NCI-H1436 treated with DMSO at 0.1 percent for 48 hours (cell line): ENCODE measurements around the gene PDE7B.

Source experiments
- DNase-seq: peaks from one replicate; lab custom pipeline; 2025; lab: John Stamatoyannopoulos, UW

The PDE7B gene

GRCh38 chr6:135851442-135852271 is at the start of gene PDE7B:
Gene PDE7B (plus strand): TSS chr6:135851701.
- DNase-seq, result no peak

GRCh38 chr6:135801755-135802465 is 49.6 kb upstream of the PDE7B start:
- DNase-seq, result no peak

DNA sequence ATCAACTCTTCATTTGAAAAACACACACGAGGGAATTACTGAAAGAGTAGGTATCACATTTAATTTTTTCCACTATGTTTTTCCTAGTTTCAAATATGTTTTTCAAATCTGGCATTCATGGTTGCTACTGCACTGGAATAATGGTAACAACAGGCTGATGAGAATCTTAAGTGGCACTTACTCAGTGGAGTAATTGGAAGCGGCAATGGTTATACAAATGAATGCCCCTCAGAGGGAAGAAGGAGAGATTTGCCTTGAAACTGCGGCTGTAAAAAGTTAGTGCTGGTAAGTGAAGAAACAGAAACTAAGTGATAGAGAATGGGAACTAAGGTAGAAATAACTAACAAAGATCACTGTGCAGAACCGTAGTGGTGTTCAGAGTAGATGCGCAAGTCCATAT is 41.0 kb upstream of the PDE7B start:
- no peak for DNase-seq

GRCh38 chr6:135811170-135811569 is 40.3 kb upstream of the PDE7B start:
- no peak for DNase-seq

GRCh38 chr6:135811644-135812526 is 39.6 kb upstream of the PDE7B start:
- no peak for DNase-seq

GRCh38 chr6:135813401-135813800 is 38.1 kb upstream of the PDE7B start:
- DNase-seq, result no peak

DNA sequence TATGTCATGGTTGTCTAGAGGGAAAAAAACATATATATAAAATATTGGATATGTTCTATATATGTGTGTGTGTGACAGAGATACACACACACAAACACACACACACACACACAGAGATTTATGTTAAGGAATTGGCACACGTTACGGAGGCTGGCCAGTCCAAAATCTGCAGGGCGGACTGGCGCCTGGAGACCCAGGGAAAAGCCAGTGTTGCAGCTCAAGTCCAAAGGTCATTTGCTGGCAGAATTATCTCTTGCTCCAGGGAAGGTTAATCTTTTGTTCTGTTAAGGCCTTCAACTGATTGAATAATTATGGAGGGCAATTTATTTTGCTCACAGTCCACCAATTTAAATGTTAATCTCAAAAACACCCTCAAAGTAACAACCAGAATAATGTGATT is 37.5 kb upstream of the PDE7B start:
- no peak for DNase-seq

DNA sequence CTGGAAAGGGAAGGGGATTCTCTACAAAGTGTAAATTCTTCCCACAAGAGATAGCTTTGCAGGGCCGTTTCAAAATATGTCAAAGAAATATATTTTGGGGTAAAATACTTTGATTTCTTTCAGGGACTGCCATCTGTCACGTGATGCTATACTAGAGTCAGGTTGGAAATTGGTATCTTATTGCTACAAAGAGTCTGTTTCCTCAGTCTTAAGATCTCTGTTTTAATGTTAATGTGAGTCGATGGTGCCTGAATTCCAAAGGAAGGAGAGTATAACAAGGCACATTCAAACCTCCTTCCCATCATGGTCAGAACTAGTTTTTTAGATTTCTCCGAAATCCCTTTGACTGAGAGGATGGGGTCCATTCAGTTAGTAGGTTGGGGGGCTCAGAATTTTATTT is 36.3 kb upstream of the PDE7B start:
- DNase-seq, result no peak

DNA sequence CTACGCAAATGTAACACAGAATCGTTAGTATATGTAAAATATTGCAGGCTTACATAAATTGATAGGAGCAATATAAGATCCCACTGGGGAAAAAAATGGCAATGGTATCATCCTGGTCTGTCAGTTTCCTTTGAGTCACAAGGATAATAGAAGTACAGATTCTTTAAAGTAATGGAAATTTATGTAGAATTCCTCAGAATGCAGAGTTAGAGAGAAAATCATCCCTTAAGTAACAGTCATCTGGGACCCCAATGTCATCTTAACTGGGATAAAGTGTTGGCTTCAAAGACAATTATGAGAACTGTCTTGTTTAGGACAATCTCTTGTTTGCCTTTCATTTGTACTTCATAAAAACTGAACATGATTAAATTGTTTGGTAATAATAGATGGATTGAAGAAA is 34.5 kb upstream of the PDE7B start:
- DNase-seq, result no peak

DNA sequence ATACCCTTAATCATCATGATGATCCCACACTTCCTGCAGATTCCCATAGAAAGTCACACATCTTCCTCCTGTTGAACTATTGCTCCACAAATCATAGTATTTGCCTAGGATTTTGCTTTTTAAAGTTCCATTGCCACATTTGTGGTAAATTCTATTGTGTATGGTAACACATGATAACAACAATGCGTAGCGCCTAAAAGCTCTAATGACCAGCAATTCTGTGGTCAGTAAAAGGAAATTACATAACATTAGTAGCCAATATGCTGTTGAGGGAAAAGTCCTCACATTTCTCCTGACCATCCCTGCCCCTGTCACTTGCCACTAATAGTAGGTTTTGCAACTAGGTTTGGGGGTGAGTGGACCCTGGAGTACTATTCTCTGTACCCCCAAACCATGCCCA is 31.8 kb upstream of the PDE7B start:
- DNase-seq, result no peak

DNA sequence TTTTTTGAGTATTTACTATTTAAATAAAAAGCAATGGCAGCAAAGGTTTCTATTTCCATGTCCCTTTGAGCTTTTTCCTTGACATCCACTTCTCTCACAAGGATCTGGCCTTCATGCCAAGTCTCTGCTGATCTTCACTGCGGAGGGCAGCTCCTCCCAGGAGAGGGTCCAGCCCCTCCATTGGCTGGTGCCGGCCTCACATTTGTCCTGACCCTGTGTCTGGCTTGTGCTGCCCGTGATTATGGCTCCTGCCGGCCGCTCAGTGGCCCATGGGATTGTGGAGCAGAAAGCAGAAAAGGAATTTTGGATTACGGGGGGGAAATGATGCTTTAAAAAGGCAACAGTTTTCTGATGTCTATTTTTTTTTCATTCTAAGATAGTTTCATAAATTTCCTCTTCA is 31.2 kb upstream of the PDE7B start:
- DNase-seq, result no peak

GRCh38 chr6:135823851-135824250 is 27.6 kb upstream of the PDE7B start:
- DNase-seq, result no peak

- no peak for DNase-seq
Observed at GRCh38 chr6:135826236-135826804, 25.2 kb upstream of the PDE7B start.

- DNase-seq, result no peak
Observed at GRCh38 chr6:135828021-135828420, 23.5 kb upstream of the PDE7B start.

GRCh38 chr6:135830452-135830881 is 21.0 kb upstream of the PDE7B start:
- no peak for DNase-seq

GRCh38 chr6:135831016-135831415 is 20.5 kb upstream of the PDE7B start:
- DNase-seq, result no peak

DNA sequence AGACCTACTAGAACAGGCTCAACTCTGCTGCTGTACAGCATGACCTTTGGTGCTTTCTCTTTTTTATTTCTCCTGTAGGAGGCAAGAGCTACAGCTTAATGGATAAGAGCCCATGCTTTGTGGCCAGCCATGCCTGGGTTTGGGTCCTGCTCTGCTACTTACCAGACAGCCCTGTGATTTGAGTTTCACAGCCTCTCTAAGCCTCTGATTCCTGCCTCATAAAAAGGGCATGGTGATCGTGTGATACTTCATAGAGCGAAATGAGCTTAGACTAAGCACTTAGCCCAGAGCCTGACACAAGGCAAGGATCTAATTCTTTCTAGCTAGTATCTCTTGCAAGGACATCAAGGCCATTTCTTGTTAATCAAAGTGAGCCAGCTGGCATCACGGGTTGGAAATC is 19.3 kb upstream of the PDE7B start:
- DNase-seq, result no peak

DNA sequence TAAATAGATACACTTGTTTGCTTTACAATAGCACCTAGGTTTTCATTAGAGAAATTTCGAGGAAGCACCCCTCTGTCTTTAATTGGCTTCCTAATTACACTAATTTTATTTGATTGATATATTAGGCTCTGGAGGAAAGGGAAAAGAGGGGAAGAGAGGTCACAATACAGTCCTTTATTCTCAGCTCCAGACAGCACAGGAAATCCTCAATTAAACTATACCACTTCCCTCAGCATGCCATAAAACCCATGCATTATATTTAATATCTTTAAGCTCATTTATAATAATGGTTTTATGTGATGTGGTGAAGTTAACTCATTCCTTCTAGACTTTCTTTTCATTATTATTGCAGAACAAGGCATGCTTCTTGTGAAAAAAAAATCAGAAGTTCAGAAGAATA is 17.7 kb upstream of the PDE7B start:
- no peak for DNase-seq

GRCh38 chr6:135837735-135838449 is 13.6 kb upstream of the PDE7B start:
- DNase-seq, result no peak

DNA sequence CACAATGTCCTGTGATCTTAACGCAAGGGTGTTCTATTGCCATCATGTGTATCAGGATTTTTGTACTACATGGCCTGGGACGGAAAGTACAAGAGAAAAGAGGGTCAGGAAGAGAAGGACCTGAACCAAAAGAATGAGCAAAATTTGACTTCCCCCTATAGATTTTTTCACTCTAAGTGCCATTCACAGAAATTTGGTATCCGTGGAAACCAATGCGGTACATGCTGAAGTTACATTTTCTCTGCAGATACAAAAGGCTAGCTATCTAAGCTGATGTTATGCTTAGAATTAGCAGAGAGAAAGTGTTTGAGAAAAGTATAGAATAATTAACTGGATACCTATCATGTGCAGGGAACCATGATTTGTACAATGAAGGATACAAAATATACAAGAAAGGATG is 12.4 kb upstream of the PDE7B start:
- DNase-seq, result no peak

DNA sequence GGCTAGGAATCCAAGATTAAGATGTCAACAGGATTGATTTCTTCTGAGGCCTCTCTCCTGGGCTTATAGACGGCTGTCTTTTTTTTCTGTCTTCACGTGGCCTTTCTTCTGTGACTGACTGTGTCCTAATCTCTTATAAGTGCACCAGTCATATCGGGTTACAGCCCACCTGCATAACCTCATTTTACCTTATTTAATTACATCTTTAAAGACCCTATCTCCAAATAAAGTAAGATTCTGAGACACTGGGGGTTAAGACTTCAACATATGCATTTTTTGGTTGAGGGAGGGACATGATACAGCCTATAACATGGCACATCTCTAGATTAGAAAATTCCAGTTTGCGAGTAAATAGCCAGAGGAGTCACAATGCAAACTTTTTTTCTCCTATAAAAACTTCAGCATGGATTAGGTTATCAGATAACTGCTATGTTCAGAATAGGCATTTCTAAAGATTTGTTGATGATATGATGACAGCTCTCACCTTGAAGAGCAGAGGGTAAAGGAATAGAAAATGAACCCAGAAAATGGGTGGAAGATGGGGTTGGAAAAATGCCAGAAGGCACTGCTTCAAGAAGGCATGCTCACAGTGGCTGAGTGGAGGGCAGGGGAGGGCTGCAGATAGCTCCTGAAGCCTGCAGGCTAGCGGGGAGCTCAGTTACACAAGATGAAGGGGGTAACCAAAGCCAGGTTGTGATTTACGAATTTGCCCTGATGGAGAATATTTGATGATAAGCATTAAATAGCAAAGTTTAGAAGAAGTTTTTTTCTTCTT is 8.7 kb upstream of the PDE7B start:
- DNase-seq, result no peak
